Natural killer cell treated with Interleukin-12 subunit alpha and Interleukin-12 subunit beta and Interleukin-15 and Interleukin-18, amount 100 ng/mL, for 72 hours (primary cell): ENCODE measurements around the gene CMTM7. TPM values are rescaled to one million over a fixed set of nuclear protein-coding genes. Genes with fewer than 3 reads are reported as not detected.
A peak's percentile ranks its signal among the peaks of the same experiment; 100 is the strongest.
"Not testable (repeated sequence)": the region's sequence is repeated elsewhere in the genome, so short reads cannot be mapped to it uniquely, and the experiment has no call there.

ENCODE experiments used
- ATAC-seq, 2 donors: fragments of 150-1000 bp; cut with Tn5 transposase in 1 of 2; sonication (Bioruptor Pico), chemical (Tn5 transposase) in 1 of 2; 2 replicates each; pipeline ENCODE4 v1.10.0; 2021
- DNase-seq: peaks from one replicate; pipeline ENCODE4 v3.0.0; 2022; ENCODE audit warnings: low spot score
- H3K27ac Mint-ChIP-seq, 2 donors: 1 replicate in 1 of 2; 2 replicates in 1 of 2; pipeline ENCODE4 v1.8.0; 2022; ENCODE audit warnings: mixed read lengths in 2 of 2, mild to moderate bottlenecking in 1 of 2, moderate library complexity in 1 of 2
- H3K27me3 Mint-ChIP-seq, 2 donors: 1 replicate in 1 of 2; 2 replicates in 1 of 2; pipeline ENCODE4 v1.8.0; 2022; ENCODE audit warnings: mixed read lengths in 2 of 2
- H3K36me3 Mint-ChIP-seq: one replicate; pipeline ENCODE4 v1.8.0; 2022; ENCODE audit warnings: mixed read lengths
- H3K4me1 Mint-ChIP-seq, 2 donors: 1 replicate in 1 of 2; 2 replicates in 1 of 2; pipeline ENCODE4 v1.8.0; 2022; ENCODE audit warnings: low read depth in 2 of 2, mixed read lengths in 2 of 2, mild to moderate bottlenecking in 1 of 2
- H3K4me3 Mint-ChIP-seq: one replicate; pipeline ENCODE4 v1.8.0; 2022; ENCODE audit warnings: mixed read lengths
- H3K9me3 Mint-ChIP-seq: 2 replicates; pipeline ENCODE4 v1.8.0; 2022; ENCODE audit warnings: mixed read lengths
- total RNA-seq, 2 donors: library from RNA; stranded (reverse); gene quantifications; one replicate each; pipeline ENCODE4 v1.2.3, GENCODE V29; 2022

The CMTM7 gene
- total RNA-seq, 2 donors from 2014 or later: 17.5 to 34.5 TPM

DNA sequence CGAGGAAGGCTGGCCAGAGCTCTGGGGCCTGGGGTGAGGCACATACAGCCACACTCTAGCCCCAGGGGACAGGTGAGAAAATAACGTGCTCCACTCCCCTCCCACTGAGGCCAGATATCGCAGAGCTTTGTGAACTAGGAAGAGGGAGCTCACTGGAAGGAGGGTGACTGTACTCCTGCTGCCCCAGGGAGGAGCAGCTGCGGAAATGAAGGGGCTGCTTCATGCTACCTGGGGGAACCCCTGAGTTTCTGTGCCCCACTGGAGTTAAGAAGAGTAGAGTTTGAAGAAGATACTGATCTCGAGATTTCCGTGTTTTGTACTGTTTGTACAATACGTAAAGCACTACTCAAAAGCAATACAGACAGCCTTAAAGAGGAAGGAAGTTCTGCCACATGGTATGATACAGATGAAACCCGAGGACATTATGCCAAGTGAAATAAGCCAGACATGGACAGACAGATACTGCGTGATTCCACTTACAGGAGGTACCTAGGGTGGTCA lies 66.4 kb downstream of the CMTM7 start:
- Mint-ChIP-seq H3K27me3 (no peaks in the 10 kb centered on the region), H3K36me3 (peaks cover 4% of the 10 kb centered on the region), H3K27ac (peak overlapping the region; percentile 74 to 75), H3K9me3 (no peaks in the 10 kb centered on the region), H3K4me3 (peak overlapping the region; percentile 62), H3K4me1 (peaks cover 15 to 20% of the 10 kb centered on the region in 2 donors)
- DNase-seq: no peak
- ATAC-seq: peak in 1 of 2 donors; percentile 37

DNA sequence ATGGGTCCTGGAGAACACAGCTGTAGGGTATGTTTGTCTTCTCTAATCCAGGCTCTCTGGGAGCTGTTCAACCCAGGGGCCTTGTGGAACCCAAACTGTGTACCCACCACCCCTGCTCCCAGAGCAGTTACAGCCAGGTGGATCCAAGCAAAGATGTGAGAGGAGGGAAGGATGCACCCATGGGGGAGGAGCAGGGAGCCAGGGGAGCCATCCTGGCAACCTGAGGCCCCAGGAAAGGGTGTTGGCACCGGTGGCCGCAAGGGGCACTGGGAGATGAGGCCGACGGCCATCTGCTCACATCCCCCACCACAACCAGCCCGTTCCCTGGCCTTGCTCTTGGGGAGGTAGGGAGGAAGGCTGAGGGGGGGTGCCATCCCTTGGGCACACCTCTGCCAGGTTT lies 67.8 kb downstream of the CMTM7 start:
- peaks cover 15 to 20% of the 10 kb centered on the region in 2 donors for H3K4me1 Mint-ChIP-seq
- ATAC-seq: no peak
- no peak overlapping the region for H3K4me3 Mint-ChIP-seq
- H3K36me3 Mint-ChIP-seq: peaks cover 4% of the 10 kb centered on the region
- no peak for DNase-seq
- H3K27me3 Mint-ChIP-seq: no peaks in the 10 kb centered on the region
- H3K9me3 Mint-ChIP-seq: no peaks in the 10 kb centered on the region
- no peak overlapping the region for H3K27ac Mint-ChIP-seq

DNA sequence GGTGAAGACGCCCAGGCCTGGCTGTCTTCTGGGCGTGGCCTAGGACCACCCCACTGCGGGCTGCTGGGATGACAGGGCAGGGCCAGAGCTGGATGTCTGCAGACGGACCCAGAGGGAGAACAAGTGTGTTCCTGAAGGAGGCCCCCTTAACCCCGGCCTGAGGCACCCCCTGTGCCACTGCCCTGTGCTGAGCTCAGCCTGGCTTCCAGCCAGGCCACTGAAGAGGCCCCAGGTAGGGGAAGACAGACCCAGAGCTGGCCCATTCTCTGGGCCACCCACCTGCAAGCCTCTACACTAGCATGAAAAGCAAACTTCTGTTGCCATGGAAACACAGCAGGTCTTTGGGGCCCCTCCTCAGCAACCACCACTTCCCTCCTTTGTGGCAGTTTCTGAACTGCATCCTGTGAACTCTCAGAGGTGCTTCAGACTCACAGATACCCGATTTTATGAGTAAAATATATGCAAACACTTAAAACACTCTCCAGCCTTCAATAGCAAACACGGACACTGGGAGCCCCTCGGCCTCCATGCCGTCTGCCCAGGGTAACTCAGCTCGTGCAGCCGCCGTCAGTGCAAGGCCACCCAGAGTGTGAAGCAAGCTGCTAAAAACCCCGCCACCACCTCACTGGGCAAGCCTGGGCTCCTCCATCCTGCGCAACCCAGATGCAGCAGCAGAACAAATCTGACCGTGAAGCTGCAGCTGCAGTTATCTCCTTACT lies 68.5 kb downstream of the CMTM7 start:
- Mint-ChIP-seq H3K9me3 (no peaks in the 10 kb centered on the region), H3K4me1 (peaks cover 15 to 20% of the 10 kb centered on the region in 2 donors), H3K36me3 (peaks cover 4% of the 10 kb centered on the region), H3K27ac (no peak overlapping the region), H3K4me3 (peak overlapping the region; percentile 57), H3K27me3 (no peaks in the 10 kb centered on the region)
- peak; percentile 66 for DNase-seq
- ATAC-seq: peak; percentile 87 to 89

DNA sequence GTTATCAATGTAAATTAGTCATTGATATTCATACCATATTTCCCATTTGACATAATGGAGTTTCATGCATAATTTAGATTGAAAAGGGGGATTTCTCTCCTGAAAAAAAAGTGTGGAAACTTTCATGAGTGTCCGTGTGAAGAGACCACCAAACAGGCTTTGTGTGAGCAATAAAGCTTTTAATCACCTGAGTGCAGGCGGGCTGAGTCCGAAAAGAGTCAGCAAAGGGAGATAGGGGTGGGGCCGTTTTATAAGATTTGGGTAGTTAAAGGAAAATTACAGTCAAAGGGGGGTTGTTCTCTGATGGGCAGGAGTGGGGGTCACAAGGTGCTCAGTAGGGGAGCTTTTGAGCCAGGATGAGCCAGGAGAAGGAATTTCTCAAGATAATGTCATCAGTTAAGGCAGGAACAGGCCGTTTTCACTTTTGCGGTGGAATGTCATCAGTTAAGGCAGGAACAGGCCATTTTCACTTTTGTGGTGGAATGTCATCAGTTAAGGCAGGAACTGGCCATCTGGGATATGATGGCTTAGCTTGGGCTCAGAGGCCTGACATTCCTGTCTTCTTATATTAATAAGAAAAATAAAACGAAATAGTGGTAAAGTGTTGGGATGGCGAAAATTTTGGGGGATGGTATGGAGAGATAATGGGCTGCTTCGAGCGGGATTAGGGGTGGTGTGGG lies 69.3 kb downstream of the CMTM7 start:
- DNase-seq, H3K27me3 Mint-ChIP-seq, H3K27ac Mint-ChIP-seq, H3K36me3 Mint-ChIP-seq, H3K9me3 Mint-ChIP-seq, ATAC-seq: not testable (repeated sequence)
- H3K4me3 Mint-ChIP-seq: peak overlapping the region; percentile 57
- peaks cover 21% of the 10 kb centered on the region in 2 donors for H3K4me1 Mint-ChIP-seq

DNA sequence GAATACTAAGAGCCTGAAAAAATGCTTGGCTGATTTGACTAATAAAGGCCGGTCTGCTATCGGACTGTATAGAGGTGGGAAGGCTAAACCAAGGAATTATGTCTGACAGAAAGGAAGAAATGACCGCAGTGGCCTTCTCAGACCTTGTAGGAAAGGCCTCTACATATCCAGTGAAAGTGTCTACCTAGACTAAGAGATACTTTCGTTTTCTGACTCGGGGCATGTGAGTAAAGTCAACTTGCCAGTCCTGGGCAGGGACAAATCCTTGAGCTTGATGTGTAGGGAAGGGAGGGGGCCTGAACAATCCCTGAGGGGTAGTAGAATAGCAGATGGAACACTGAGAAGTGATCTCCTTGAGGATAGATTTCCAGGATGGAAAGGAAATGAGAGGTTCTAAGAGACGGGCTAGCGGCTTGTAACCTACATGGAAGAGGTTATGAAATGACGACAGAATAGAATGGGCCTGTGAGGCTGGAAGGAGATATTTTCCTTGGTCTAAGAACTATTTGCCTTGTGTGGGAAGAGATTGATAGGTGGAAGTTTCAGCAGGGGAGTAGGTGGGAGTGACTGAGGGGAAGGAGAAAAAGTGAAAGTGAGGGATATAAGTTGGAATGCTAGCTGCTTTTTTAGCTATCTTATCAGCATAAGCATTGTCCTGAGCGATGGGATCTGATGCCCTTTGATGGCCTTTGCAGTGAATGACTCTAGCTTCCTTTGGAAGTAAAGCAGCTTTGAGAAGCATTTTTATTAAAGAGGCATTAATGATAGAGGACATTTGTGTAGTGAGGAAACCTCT lies 70.7 kb downstream of the CMTM7 start:
- not testable (repeated sequence) for H3K4me3 Mint-ChIP-seq, H3K27ac Mint-ChIP-seq, ATAC-seq, DNase-seq, H3K9me3 Mint-ChIP-seq, H3K36me3 Mint-ChIP-seq, H3K27me3 Mint-ChIP-seq
- peaks cover 24 to 25% of the 10 kb centered on the region in 2 donors for H3K4me1 Mint-ChIP-seq

DNA sequence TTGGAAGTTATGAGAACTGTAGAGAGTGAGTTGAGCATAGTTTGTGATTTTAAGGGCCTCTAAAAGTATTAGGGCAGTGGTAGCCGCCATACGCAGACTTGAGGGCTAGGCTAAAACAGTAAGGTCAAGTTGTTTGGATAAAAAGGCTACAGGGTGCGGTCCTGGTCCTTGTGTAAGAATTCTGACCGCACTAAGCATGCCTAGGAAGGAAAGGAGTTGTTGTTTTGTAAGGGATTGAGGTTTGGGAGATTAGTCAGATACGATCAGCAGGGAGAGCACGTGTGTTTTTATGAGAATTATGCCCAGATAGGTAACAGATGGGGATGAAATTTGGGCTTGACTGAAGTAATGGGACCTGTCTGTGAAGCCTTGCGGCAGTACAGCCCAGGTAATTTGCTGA lies 71.8 kb downstream of the CMTM7 start:
- H3K27ac Mint-ChIP-seq, ATAC-seq, H3K27me3 Mint-ChIP-seq, H3K4me3 Mint-ChIP-seq, H3K36me3 Mint-ChIP-seq, H3K9me3 Mint-ChIP-seq, DNase-seq: not testable (repeated sequence)
- peaks cover 19 to 24% of the 10 kb centered on the region in 2 donors for H3K4me1 Mint-ChIP-seq

DNA sequence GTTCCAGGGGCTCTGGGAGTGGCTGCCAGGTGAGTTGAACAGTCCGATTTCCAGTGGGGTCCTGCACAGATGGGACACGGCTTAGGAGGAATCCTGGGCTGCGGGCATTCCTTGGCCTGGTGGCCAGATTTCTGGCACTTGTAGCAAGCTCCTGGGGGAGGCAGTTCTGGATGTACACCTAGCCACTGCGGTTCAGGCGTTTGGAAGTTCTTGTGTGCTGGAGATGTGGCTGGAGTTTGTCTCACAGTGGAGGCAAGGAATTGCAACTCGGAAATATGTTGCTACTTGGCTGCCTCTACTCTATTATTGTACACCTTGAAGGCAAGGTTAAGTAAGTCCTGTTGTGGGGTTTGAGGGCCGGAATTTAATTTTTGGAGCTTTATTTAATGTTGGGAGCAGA lies 73.1 kb downstream of the CMTM7 start:
- not testable (repeated sequence) for H3K36me3 Mint-ChIP-seq, ATAC-seq, H3K9me3 Mint-ChIP-seq, H3K4me3 Mint-ChIP-seq, DNase-seq, H3K27me3 Mint-ChIP-seq, H3K27ac Mint-ChIP-seq
- H3K4me1 Mint-ChIP-seq: peaks cover 26 to 34% of the 10 kb centered on the region in 2 donors

DNA sequence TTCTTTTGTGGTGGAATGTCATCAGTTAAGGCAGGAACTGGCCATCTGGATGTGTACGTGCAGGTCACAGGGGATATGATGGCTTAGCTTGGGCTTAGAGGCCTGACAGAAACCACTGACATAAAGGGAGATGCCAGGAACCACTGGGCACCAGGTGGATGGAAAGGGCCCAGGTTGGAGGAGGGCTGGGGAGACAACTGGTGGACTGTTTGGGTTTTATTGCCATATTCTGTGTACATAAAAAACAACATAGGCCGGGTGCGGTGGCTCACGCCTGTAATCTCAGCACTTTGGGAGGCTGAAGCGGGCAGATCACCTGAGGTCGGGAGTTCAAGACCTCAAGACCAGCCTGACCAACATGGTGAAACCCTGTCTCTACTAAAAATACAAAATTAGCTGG lies 75.2 kb downstream of the CMTM7 start:
- not testable (repeated sequence) for H3K27ac Mint-ChIP-seq, H3K9me3 Mint-ChIP-seq, ATAC-seq, H3K4me3 Mint-ChIP-seq, DNase-seq, H3K27me3 Mint-ChIP-seq, H3K36me3 Mint-ChIP-seq
- peaks cover 25 to 37% of the 10 kb centered on the region in 2 donors for H3K4me1 Mint-ChIP-seq

DNA sequence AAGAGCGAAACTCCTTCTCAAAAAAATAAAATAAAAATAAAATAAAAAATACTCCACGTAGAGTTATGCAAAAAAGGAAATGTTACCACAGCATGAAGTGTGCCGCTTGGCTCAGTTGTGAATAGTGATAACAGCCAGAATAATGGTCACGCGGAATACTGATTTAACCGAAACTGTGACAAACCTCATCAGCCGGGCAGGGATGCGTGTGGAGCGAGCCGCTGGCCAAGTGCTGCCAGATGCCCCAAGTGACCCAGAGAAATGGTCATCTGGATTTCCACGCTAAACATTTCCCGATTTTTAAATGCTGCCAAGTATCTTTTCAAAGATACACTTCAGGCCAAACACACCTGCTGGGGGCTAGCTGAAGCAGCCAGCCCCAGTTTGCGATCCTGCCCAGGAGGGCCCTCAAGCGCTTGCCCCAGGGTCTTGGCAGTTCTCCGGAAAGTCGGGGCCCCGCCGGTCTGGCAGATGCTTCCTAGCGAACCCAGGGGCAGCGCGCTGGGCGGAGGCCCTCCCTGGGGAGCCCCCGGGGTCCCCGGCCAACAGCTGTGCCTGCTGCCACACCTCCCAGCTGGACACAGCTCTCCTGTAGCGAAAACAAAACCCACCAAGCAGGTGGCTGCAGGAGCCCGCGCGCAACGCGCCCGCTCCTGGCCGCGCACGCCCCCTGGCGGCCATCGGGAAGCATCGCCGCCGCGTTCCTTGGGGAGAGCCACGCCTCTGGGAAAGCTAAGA lies 75.8 kb downstream of the CMTM7 start:
- peaks cover 27 to 37% of the 10 kb centered on the region in 2 donors for H3K4me1 Mint-ChIP-seq
- peak overlapping the region; percentile 18 for H3K4me3 Mint-ChIP-seq
- no peaks in the 10 kb centered on the region for H3K36me3 Mint-ChIP-seq
- H3K27me3 Mint-ChIP-seq: no peaks in the 10 kb centered on the region
- peak; percentile 81 to 88 for ATAC-seq
- H3K27ac Mint-ChIP-seq: no peak overlapping the region
- peak; percentile 72 for DNase-seq
- no peaks in the 10 kb centered on the region for H3K9me3 Mint-ChIP-seq

DNA sequence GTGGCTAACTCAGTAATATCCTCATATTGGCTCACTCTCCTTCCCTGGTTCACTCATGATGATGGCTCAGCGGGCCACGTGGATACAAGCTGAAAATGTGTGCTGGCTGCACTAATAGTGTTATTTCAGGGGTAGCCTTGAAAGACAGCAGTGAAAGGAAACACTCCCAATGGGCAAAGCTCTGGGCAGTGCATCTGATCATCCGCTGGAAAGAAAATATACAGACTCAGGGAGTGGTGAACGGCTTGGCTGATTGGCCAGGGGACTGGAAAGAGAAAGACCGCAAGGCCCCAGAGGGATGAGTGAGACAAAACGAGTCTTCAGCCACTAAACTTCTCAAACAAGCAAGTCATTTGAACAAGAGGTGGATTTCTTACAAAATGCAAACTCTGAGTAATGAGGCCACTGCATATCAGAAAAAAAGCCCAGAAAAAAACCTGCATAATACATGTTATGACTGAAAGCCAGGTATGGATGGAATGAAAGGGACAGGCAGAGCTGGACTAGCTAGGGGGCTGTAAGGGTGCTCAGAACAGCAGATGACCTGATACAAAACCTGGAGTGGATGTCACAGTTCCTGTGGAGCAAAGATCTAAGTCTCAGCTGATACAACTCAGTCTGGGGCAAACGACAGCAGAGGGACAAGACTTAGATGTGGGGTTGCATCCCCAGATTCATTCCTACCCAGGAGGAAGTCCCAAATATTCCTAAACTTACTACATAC lies 77.7 kb downstream of the CMTM7 start:
- no peaks in the 10 kb centered on the region for H3K9me3 Mint-ChIP-seq
- H3K27ac Mint-ChIP-seq: peak overlapping the region in 1 of 2 donors; percentile 3
- no peaks in the 10 kb centered on the region for H3K36me3 Mint-ChIP-seq
- DNase-seq: no peak
- ATAC-seq: peak; percentile 22 to 32
- H3K4me1 Mint-ChIP-seq: peaks cover 37 to 38% of the 10 kb centered on the region in 2 donors
- no peak overlapping the region for H3K4me3 Mint-ChIP-seq
- no peaks in the 10 kb centered on the region for H3K27me3 Mint-ChIP-seq

DNA sequence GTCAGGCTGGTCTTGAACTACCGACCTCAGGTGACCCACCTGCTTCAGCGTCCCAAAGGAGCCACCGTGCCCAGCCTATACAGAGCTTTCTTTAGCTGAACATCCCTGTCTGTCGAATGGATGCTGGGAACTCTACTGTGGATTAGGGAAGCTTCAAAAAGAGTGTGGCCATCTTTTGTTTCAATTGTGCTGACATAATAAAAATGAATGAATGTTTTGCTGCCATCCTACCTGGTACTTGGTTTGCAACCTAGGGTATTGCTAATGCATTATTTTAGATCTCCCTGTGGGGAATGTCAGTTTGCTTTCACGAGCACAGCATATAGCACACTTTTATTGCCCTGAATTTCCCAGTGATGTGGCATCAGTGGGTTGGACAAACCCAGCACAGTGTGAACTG lies 78.7 kb downstream of the CMTM7 start:
- peaks cover 37 to 38% of the 10 kb centered on the region in 2 donors for H3K4me1 Mint-ChIP-seq
- H3K36me3 Mint-ChIP-seq: no peaks in the 10 kb centered on the region
- H3K27me3 Mint-ChIP-seq: no peaks in the 10 kb centered on the region
- ATAC-seq (no peak), DNase-seq (no peak)
- H3K27ac Mint-ChIP-seq: peak overlapping the region in 1 of 2 donors; percentile 48
- no peak overlapping the region for H3K4me3 Mint-ChIP-seq
- no peaks in the 10 kb centered on the region for H3K9me3 Mint-ChIP-seq

DNA sequence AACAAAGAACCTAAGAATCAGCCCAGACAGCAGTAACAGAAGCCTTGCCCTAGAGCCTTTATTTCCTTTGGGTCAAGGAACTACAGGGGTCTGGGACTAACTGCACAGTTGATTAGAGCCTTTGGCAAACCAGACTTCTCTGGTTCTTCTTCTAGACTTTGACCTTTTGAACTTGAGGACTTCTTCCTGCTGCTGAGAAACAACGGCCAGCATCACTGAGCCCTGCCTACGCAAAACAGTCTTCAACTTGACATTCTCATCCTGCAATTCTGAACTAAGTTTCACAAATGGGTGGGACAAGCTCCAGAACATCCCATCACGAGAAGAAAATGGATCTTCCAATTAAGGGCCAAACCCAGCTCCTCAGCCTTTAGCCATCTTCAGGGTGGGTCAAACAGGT lies 79.6 kb downstream of the CMTM7 start:
- H3K36me3 Mint-ChIP-seq: no peaks in the 10 kb centered on the region
- no peaks in the 10 kb centered on the region for H3K27me3 Mint-ChIP-seq
- no peaks in the 10 kb centered on the region for H3K9me3 Mint-ChIP-seq
- no peak for DNase-seq
- ATAC-seq: no peak
- no peak overlapping the region for H3K4me3 Mint-ChIP-seq
- H3K27ac Mint-ChIP-seq: peak overlapping the region in 1 of 2 donors; percentile 48
- H3K4me1 Mint-ChIP-seq: peaks cover 28 to 34% of the 10 kb centered on the region in 2 donors

DNA sequence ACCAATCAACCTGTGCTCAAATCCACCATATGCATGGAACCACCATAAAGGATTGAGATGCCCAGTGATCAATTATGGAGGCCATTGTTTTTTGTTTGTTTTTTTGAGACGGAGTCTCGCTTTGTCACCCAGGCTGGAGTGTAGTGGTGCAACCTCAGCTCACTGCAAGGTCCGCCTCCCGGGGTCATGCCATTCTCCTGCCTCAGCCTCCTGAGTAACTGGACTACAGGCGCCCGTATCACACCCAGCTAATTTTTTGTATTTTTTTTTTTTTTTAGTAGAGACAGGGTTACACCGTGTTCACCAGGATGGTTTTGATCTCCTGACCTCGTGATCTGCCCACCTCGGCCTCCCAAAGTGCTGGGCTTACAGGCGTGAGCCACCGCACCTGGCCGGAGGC lies 80.5 kb downstream of the CMTM7 start:
- H3K27ac Mint-ChIP-seq, H3K4me3 Mint-ChIP-seq, H3K36me3 Mint-ChIP-seq, ATAC-seq, DNase-seq, H3K27me3 Mint-ChIP-seq, H3K9me3 Mint-ChIP-seq: not testable (repeated sequence)
- peaks cover 27 to 39% of the 10 kb centered on the region in 2 donors for H3K4me1 Mint-ChIP-seq
